Measurements from ENCODE around the gene FAM107B. TPM values are rescaled to one million over a fixed set of nuclear protein-coding genes. Genes with fewer than 3 reads are reported as not detected.

FAM107B gene
- total and polyA plus RNA-seq, 10 of the 15 experiments (the other 5 are each of a cell fraction or from before 2014, with no cell fraction given) = 22.9 to 162 (median 86.6) TPM

DNA sequence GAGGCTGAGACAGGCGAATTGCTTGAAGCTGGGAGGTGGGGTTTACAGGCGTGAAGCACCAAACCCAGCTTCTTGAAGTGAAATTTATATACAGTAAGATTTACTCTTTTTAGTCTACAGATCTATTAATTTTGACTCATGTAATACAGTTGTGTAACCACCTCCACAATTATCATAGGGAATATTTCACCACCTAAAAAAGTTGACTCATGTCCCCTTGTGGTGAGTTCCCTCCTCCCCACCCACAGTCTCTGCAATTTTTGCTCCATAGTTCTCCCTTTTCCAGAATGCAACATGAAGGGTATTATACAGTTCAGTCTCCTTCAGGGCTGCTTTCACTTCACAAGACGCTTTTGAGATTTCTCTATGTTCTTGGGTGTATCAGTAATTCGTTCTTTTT is 156.8 kb downstream of the FAM107B start:
- intact Hi-C loops (cut with micrococcal nuclease; ENCODE audit: unreplicated experiment) (no loop called here), in situ Hi-C loops (cut with MboI) (no loop called here)
- WGBS (ENCODE audit: insufficient coverage, insufficient replicate concordance, low lambda C conversion rate, missing lambda C conversion rate) = 17% methylated on average over 4 of the region's 4 CpGs
- ATAC-seq (no peak), FAIRE-seq (no peak), DNase-seq (ENCODE audit: low read depth, low spot score) (no peak)
- no peaks in the 10 kb centered on the region for H3K9me3 ChIP-seq (replicated peaks; ENCODE audit: control insufficient read depth, insufficient read depth, low read length)
- no peaks in the 10 kb centered on the region for H3K36me3 ChIP-seq (ENCODE audit: control insufficient read depth in 2 of 2, insufficient read depth in 2 of 2, low read length in 1 of 2)
- no peak overlapping the region for H3K4me2 ChIP-seq (ENCODE audit: control insufficient read depth, insufficient read depth)
- no peaks in the 10 kb centered on the region for H3K4me1 ChIP-seq (ENCODE audit: control insufficient read depth, insufficient read depth, low read length)
- H4K20me1 ChIP-seq (ENCODE audit: control insufficient read depth, insufficient read depth) = no peaks in the 10 kb centered on the region
- POLR2A ChIA-PET = interaction anchor here (0.6 to 11.4 kb wide), 4 partner anchors 18 to 100 kb away, joined by 3 to 99 read pairs (median 7); no protein-coding TSS in a partner anchor
- CTCF ChIA-PET = interaction anchor here (1.1 to 1.5 kb wide), 3 partner anchors 11 to 204 kb away, joined by 3 to 4 read pairs (median 3); no protein-coding TSS in a partner anchor
- BruUV-seq (replicated peaks) = no TSS peak
- RAD21 ChIA-PET (ENCODE audit: unreplicated experiment) = interaction anchor here (0.7 kb wide), 1 partner anchor 1135 kb away, joined by 3 read pairs; no protein-coding TSS in a partner anchor
- SMC1A ChIA-PET (ENCODE audit: uncharacterized antibody, unreplicated experiment) = interaction anchor here (0.5 to 1.8 kb wide), 8 partner anchors 10 to 80 kb away, joined by 3 to 10 read pairs (median 3); no protein-coding TSS in a partner anchor
- no peak overlapping the region for H3K27ac ChIP-seq (ENCODE audit: control insufficient read depth, insufficient read depth)
- H3K9ac ChIP-seq (ENCODE audit: control insufficient read depth, insufficient read depth, low read length) = no peak overlapping the region
- no peaks in the 10 kb centered on the region for H3K79me2 ChIP-seq (ENCODE audit: control insufficient read depth, insufficient read depth, low read length)
- H3K27me3 ChIP-seq (replicated peaks in 1 of 2; ENCODE audit: control insufficient read depth in 2 of 2, insufficient read depth in 2 of 2, low read length in 1 of 2) = no peaks in the 10 kb centered on the region
- no peak overlapping the region for H2AFZ ChIP-seq (ENCODE audit: control insufficient read depth, low read depth, low read length)
- H3K4me3 ChIP-seq = no peak overlapping the region
- no peak for TF ChIP-seq SREBF1 (IDR thresholded peaks at IDR 0.05; ENCODE audit: low read length)
- TF ChIP-seq FOXM1 (IDR thresholded peaks at IDR 0.05; ENCODE audit: low read depth, low read length) = no peak
- TF ChIP-seq EGR1 (IDR thresholded peaks at IDR 0.05; ENCODE audit: borderline replicate concordance in 1 of 2, low read depth in 2 of 2, low read length in 2 of 2) = no peak
- no peak for TF ChIP-seq BRCA1 (IDR thresholded peaks at IDR 0.05; ENCODE audit: low read depth, low read length)
- TF ChIP-seq MYC (IDR thresholded peaks at IDR 0.05; ENCODE audit: insufficient read depth, insufficient read length, insufficient replicate concordance, low read length, severe bottlenecking) = no peak
- no peak for TF ChIP-seq RFX5 (IDR thresholded peaks at IDR 0.05; ENCODE audit: low read depth, low read length)
- TF ChIP-seq, protein P1, sequence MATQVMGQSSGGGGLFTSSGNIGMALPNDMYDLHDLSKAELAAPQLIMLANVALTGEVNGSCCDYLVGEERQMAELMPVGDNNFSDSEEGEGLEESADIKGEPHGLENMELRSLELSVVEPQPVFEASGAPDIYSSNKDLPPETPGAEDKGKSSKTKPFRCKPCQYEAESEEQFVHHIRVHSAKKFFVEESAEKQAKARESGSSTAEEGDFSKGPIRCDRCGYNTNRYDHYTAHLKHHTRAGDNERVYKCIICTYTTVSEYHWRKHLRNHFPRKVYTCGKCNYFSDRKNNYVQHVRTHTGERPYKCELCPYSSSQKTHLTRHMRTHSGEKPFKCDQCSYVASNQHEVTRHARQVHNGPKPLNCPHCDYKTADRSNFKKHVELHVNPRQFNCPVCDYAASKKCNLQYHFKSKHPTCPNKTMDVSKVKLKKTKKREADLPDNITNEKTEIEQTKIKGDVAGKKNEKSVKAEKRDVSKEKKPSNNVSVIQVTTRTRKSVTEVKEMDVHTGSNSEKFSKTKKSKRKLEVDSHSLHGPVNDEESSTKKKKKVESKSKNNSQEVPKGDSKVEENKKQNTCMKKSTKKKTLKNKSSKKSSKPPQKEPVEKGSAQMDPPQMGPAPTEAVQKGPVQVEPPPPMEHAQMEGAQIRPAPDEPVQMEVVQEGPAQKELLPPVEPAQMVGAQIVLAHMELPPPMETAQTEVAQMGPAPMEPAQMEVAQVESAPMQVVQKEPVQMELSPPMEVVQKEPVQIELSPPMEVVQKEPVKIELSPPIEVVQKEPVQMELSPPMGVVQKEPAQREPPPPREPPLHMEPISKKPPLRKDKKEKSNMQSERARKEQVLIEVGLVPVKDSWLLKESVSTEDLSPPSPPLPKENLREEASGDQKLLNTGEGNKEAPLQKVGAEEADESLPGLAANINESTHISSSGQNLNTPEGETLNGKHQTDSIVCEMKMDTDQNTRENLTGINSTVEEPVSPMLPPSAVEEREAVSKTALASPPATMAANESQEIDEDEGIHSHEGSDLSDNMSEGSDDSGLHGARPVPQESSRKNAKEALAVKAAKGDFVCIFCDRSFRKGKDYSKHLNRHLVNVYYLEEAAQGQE (IDR thresholded peaks at IDR 0.05; ENCODE audit: low read depth, low read length) = no peak
- no peak for TF ChIP-seq POU2F2 (IDR thresholded peaks at IDR 0.05; ENCODE audit: borderline replicate concordance, low read depth, low read length)
- TF ChIP-seq NR2C1 (IDR thresholded peaks at IDR 0.05) = no peak
- TF ChIP-seq, protein P2, sequence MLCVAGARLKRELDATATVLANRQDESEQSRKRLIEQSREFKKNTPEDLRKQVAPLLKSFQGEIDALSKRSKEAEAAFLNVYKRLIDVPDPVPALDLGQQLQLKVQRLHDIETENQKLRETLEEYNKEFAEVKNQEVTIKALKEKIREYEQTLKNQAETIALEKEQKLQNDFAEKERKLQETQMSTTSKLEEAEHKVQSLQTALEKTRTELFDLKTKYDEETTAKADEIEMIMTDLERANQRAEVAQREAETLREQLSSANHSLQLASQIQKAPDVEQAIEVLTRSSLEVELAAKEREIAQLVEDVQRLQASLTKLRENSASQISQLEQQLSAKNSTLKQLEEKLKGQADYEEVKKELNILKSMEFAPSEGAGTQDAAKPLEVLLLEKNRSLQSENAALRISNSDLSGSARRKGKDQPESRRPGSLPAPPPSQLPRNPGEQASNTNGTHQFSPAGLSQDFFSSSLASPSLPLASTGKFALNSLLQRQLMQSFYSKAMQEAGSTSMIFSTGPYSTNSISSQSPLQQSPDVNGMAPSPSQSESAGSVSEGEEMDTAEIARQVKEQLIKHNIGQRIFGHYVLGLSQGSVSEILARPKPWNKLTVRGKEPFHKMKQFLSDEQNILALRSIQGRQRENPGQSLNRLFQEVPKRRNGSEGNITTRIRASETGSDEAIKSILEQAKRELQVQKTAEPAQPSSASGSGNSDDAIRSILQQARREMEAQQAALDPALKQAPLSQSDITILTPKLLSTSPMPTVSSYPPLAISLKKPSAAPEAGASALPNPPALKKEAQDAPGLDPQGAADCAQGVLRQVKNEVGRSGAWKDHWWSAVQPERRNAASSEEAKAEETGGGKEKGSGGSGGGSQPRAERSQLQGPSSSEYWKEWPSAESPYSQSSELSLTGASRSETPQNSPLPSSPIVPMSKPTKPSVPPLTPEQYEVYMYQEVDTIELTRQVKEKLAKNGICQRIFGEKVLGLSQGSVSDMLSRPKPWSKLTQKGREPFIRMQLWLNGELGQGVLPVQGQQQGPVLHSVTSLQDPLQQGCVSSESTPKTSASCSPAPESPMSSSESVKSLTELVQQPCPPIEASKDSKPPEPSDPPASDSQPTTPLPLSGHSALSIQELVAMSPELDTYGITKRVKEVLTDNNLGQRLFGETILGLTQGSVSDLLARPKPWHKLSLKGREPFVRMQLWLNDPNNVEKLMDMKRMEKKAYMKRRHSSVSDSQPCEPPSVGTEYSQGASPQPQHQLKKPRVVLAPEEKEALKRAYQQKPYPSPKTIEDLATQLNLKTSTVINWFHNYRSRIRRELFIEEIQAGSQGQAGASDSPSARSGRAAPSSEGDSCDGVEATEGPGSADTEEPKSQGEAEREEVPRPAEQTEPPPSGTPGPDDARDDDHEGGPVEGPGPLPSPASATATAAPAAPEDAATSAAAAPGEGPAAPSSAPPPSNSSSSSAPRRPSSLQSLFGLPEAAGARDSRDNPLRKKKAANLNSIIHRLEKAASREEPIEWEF (IDR thresholded peaks at IDR 0.05; ENCODE audit: insufficient replicate concordance, low read depth, low read length) = no peak
- TF ChIP-seq NFXL1 (IDR thresholded peaks at IDR 0.05; ENCODE audit: borderline replicate concordance) = no peak
- no peak for TF ChIP-seq SRF (IDR thresholded peaks at IDR 0.05; ENCODE audit: low read depth in 2 of 2, low read length in 2 of 2)
- TF ChIP-seq, protein P3, sequence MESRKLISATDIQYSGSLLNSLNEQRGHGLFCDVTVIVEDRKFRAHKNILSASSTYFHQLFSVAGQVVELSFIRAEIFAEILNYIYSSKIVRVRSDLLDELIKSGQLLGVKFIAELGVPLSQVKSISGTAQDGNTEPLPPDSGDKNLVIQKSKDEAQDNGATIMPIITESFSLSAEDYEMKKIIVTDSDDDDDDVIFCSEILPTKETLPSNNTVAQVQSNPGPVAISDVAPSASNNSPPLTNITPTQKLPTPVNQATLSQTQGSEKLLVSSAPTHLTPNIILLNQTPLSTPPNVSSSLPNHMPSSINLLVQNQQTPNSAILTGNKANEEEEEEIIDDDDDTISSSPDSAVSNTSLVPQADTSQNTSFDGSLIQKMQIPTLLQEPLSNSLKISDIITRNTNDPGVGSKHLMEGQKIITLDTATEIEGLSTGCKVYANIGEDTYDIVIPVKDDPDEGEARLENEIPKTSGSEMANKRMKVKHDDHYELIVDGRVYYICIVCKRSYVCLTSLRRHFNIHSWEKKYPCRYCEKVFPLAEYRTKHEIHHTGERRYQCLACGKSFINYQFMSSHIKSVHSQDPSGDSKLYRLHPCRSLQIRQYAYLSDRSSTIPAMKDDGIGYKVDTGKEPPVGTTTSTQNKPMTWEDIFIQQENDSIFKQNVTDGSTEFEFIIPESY (IDR thresholded peaks at IDR 0.05) = no peak

Data from GM12878 (cell line).